Measurements from ENCODE around the gene GRAMD2B.

Gene GRAMD2B

GRCh38 chr5:126419102-126419501 lies 4.1 kb upstream of the GRAMD2B start:
- TF ChIP-seq EZH2 (IDR thresholded peaks at IDR 0.05; ENCODE audit: borderline replicate concordance, low read length) = no peak
- no peak for TF ChIP-seq CTCF (IDR thresholded peaks at IDR 0.05; ENCODE audit: low read length)
- Histone ChIP-seq H3K4me3 (ENCODE audit: low read depth, low read length, poor library complexity, severe bottlenecking) (no peak overlapping the region), H3K27ac (ENCODE audit: low read depth, low read length, poor library complexity, severe bottlenecking) (no peak overlapping the region), H3F3A (ENCODE audit: insufficient read depth, low read length) (no peaks in the 10 kb centered on the region), H3K9me2 (ENCODE audit: low read depth, low read length) (no peaks in the 10 kb centered on the region), H4K20me1 (ENCODE audit: insufficient read depth, low read length) (no peaks in the 10 kb centered on the region), H3K9ac (ENCODE audit: low read length) (no peak overlapping the region), H3K4me2 (ENCODE audit: low read length) (no peak overlapping the region), H3K9me3 (ENCODE audit: low read length) (no peaks in the 10 kb centered on the region), H2AFZ (ENCODE audit: low read length) (no peak overlapping the region), H3K79me2 (ENCODE audit: insufficient read depth, low read length) (0 out of 2 replicates have a peak, but pooled peaks cover 3% of the 10 kb centered on the region), H3K4me1 (ENCODE audit: insufficient read depth, low read length, severe bottlenecking) (peaks cover 9% of the 10 kb centered on the region), H3K27me3 (ENCODE audit: insufficient read depth, low read length) (no peaks in the 10 kb centered on the region), H3K36me3 (ENCODE audit: insufficient read depth, low read length) (no peaks in the 10 kb centered on the region)

DNA sequence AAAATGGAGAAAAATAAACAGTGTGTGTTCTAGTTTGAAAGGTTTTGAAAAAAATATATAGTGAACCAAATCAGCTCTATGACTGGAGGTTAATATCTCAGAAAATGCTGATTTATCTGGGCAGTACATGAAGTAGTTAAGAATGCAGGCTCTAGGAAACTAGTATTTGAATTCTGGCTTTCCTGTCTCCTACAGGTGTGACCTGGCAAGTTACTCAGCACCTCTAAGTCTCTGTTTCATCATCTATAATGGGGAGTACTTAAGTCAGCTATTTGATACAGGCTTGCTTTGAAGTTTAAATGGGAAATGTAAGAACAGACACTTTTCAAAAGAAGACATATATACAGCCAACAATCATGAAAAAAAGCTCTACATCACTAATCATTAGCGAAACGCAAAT lies 5.2 kb downstream of the GRAMD2B start:
- H3K4me1 ChIP-seq (ENCODE audit: insufficient read depth, low read length, severe bottlenecking) = peaks cover 12% of the 10 kb centered on the region
- no peak overlapping the region for H3K4me2 ChIP-seq (ENCODE audit: low read length)
- no peaks in the 10 kb centered on the region for H3K9me2 ChIP-seq (ENCODE audit: low read depth, low read length)
- H4K20me1 ChIP-seq (ENCODE audit: insufficient read depth, low read length) = no peaks in the 10 kb centered on the region
- TF ChIP-seq CTCF (IDR thresholded peaks at IDR 0.05; ENCODE audit: low read length) (no peak), EZH2 (IDR thresholded peaks at IDR 0.05; ENCODE audit: borderline replicate concordance, low read length) (no peak)
- H3F3A ChIP-seq (ENCODE audit: insufficient read depth, low read length) = no peaks in the 10 kb centered on the region
- no peak overlapping the region for H2AFZ ChIP-seq (ENCODE audit: low read length)
- H3K36me3 ChIP-seq (ENCODE audit: insufficient read depth, low read length) = no peaks in the 10 kb centered on the region
- H3K79me2 ChIP-seq (ENCODE audit: insufficient read depth, low read length) = 0 out of 2 replicates have a peak, but pooled peaks cover 3% of the 10 kb centered on the region
- H3K9me3 ChIP-seq (ENCODE audit: low read length) = no peaks in the 10 kb centered on the region
- H3K27me3 ChIP-seq (ENCODE audit: insufficient read depth, low read length) = no peaks in the 10 kb centered on the region
- H3K4me3 ChIP-seq (ENCODE audit: low read depth, low read length, poor library complexity, severe bottlenecking) = no peak overlapping the region
- no peak overlapping the region for H3K27ac ChIP-seq (ENCODE audit: low read depth, low read length, poor library complexity, severe bottlenecking)
- H3K9ac ChIP-seq (ENCODE audit: low read length) = no peak overlapping the region

DNA sequence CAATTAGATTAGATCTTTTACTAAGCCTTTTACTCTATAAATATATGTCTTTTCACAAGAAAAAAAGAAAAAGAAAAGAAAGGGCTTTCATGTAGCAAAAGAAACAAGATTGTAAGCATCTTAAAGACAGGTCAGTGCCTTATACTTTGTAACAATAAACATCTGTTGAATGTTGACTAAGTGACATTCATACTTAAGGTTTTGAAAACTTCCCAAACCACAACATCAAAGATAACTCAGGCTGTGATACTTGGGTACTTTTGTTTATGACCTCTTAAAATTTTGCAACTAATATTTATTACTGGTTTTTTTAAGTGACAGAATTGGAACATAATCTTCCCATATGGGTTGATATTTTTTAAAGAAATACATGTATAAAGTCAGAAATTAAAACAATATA lies 7.4 kb downstream of the GRAMD2B start:
- Histone ChIP-seq H4K20me1 (ENCODE audit: insufficient read depth, low read length) (no peaks in the 10 kb centered on the region), H3F3A (ENCODE audit: insufficient read depth, low read length) (no peaks in the 10 kb centered on the region), H3K36me3 (ENCODE audit: insufficient read depth, low read length) (no peaks in the 10 kb centered on the region)

More for the DNA sequence above, 7.4 kb downstream of the GRAMD2B start:
- Histone ChIP-seq H3K27me3 (ENCODE audit: insufficient read depth, low read length) (no peaks in the 10 kb centered on the region), H3K4me3 (ENCODE audit: low read depth, low read length, poor library complexity, severe bottlenecking) (no peak overlapping the region), H3K79me2 (ENCODE audit: insufficient read depth, low read length) (no peaks in the 10 kb centered on the region), H3K27ac (ENCODE audit: low read depth, low read length, poor library complexity, severe bottlenecking) (no peak overlapping the region), H3K4me2 (ENCODE audit: low read length) (no peak overlapping the region), H2AFZ (ENCODE audit: low read length) (no peak overlapping the region), H3K4me1 (ENCODE audit: insufficient read depth, low read length, severe bottlenecking) (no peaks in the 10 kb centered on the region), H3K9me2 (ENCODE audit: low read depth, low read length) (no peaks in the 10 kb centered on the region), H3K9me3 (ENCODE audit: low read length) (no peaks in the 10 kb centered on the region), H3K9ac (ENCODE audit: low read length) (no peak overlapping the region)
- no peak for TF ChIP-seq EZH2 (IDR thresholded peaks at IDR 0.05; ENCODE audit: borderline replicate concordance, low read length)
- no peak for TF ChIP-seq CTCF (IDR thresholded peaks at IDR 0.05; ENCODE audit: low read length)
